ENCODE data around the gene SOX18.

The SOX18 gene

DNA sequence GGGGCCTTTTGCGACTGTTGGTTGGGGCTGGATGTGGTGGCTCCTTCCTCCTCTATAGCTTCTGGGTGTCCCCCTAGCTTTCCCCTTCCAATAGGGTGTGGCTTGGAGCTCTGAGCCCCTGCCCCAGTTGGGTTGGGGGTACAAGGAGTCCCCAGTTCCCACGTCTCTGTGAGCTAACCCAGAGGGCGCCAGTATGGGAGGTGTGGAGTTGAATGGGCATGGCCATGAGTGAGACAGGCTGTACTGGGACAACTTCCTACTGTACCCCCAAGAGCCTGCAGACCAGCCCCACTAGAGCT lies 12.3 kb downstream of the SOX18 start:
- no peak for DNase-seq

DNA sequence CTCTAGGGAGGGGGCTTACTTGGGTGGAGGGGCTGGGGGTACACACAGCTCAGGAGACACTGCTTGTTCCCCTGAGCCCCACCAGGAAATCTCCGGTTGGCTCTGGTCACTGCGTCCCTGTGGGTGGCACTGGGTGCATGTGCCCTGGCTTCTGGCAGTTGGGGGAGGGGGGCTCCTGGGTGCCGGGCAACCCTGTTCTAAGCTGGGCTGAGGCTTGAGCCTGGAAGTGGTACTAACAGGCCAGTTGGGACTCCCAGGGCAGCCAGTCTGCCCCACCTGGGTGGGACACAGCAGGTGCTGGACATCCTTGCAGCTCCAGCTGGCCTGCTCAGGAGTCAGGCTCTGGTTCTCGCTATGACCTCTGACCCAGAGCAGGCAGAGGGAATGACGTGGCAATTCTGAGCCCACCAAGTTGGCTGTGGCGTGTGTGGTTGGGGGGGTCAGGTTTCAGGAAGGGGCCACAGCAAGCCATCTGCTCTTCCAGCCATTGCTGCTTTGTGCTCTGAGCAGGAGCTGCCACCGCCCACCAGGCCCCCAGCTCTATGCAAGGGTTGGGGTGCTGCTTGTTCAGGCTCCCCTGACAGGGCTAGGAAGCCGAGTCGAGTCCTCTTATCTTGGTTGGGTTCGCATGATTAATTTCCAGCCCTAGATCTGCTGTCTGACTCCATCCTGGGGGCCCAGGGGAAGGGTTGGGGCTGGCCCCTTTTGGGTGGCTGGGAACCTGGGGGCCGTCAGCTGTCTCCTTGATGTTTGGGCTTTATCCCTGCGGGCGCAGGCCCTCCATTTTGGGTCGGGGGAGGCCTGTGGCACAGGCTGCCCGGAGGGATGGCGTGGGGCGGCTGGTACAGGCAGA lies 12.9 kb downstream of the SOX18 start:
- DNase-seq, result no peak

DNA sequence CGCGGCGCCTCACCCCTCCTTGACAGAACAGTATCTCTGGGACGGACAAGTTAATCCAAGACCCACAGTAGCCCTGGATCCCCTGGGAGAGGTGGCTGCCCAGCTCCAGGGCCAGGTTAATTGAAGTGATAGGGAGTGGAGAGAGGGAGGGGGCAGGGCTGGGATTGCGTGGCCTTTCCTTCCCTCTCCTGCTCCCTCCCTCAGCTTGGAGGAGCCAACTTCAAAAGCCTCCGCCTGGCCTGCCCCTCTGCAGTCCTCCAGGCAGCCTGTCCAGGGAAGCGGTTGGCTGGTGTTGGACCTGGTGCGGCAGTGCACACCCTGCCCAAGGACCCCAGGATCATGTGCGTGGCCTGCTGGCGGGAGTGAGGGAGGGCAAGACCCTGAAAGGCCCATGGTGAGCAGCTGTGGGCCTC lies 13.5 kb downstream of the SOX18 start, which contains the start of gene C20orf204:
TSS of gene C20orf204 (plus strand) at position 250 of the 413 bp plus-strand sequence. CDS start at position 392, 142 bp downstream.
- DNase-seq, result no peak

DNA sequence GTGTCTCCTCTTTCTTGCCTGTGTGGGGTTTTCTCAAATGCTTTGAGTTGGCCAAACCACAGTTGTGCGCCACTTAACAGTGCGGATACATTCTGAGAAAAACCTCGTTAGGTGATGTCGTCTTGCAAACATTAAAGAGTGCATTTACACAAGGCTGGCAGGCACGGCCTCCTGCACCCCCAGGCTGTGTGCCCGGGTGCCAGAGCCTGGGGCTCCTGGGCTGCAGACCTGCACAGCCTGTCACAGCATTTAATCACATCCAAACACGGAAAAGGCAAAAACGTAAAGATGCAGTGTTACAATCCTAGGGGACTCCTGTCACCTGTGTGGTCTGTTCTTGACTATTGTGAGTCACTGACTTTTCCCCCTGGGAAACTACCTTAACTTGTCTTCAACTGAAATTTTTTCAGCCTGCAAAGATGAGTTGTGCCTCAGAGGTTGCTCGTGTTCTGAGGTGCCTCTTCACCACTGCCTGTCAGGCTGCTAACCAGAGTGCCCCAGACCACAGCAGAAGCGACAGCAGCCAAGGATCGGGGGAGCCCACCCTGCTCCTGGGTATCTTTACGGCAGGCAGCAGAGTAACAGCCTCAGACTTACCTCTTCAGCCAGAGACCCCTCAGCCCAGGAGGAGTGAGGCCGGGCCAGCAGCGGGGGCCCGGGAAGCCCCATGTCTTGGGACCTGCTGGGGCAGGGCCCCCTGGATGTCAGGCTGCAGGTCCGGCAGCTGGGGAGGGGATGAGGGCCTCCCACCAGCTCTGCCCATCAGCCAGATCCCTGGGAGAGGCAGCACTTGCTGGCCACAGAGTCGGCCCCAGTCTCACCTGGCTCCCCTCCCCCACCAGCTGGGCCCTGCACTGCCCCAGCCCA lies 14.1 kb downstream of the SOX18 start:
- DNase-seq, result no peak

DNA sequence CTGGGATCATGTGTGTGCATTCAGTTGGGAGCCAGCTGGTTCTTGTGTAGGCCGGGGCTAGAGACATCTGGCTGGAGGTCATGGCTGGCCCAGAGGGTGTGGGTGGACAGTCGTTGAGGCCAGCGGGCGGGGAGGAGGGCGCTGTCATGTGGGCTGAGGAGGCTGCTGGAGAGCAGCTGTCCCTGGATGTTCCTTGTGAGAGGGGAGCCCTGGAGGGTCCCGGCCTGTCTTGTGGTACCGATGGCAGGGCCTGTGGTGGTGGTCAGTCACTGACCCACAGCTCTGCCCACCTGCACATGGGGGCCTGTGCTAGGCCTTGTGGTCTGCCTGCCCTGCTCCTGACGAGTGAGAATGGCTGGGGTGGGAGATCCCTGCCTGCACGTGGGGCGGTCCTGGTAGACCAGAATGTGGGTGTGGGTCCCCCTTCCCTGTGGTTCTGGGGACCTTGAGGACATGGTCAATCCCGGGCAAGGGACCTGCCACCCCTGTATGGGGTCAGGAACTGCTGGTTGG lies 15.4 kb downstream of the SOX18 start:
- DNase-seq, result no peak

DNA sequence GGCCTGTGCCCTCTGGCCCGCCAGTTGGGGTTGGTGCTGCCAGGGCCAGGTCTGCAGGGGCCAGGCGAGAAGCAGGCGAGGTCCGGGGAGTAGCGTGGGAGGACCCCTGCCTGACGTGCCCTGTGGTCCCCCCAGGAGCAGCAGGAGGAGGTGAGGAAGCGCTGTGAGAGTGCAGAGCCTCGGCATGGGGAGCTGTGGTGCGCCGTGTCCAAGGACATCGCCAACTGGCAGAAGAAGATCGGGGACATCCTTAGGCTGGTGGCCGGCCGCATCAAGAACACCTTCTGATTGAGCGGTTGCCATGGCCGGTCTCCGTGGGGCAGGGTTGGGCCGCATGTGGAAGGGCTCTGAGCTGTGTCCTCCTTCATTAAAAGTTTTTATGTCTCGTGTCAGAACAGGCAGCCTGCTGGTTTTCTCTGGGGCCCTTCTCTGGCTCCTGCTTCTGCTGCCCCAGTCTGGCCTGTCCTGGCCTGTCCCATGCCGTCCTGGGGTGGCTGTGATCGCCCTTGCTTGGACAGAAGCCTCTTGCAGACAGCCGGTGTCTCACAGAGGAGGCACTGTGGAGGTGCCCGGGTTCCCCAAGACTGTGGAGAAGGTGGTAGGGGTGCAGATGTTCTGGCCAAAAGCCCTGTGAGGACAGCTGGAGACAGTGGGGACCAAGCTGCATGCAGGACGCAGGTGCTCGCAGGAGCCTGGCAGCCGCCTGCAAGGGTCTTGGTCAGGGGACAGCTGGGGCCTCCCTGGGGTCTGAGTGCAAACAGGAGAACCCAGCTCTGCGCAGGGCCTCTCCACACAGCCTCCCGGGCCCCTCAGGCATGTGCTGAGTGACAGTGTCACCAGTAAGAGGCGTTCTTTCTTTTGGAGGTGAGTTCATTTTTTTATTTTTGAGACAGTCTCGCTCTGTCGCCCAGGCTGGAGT lies 16.5 kb downstream of the SOX18 start:
- no peak for DNase-seq

DNA sequence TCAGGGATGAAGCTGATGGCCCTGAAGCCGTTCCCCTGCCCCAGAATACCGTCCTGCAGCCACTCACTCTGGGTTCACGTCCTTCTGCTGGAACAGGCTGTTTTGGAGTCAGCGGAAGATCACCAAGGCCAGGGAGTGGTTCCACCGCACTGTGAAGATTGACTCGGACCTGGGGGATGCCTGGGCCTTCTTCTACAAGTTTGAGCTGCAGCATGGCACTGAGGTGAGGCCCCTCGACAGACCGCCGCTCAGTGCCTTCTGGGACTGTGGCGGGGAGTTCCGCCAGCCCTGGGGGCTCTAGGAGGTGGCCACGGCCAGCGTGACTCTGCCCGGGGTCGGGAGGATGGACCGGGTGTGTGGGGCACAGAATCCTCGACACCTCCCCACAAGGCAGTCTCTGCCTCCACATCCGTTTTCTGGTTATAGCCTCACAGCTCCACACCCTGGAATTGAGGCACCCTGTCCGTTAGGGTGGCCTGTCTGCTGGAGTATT lies 17.6 kb downstream of the SOX18 start:
- DNase-seq, result no peak

DNA sequence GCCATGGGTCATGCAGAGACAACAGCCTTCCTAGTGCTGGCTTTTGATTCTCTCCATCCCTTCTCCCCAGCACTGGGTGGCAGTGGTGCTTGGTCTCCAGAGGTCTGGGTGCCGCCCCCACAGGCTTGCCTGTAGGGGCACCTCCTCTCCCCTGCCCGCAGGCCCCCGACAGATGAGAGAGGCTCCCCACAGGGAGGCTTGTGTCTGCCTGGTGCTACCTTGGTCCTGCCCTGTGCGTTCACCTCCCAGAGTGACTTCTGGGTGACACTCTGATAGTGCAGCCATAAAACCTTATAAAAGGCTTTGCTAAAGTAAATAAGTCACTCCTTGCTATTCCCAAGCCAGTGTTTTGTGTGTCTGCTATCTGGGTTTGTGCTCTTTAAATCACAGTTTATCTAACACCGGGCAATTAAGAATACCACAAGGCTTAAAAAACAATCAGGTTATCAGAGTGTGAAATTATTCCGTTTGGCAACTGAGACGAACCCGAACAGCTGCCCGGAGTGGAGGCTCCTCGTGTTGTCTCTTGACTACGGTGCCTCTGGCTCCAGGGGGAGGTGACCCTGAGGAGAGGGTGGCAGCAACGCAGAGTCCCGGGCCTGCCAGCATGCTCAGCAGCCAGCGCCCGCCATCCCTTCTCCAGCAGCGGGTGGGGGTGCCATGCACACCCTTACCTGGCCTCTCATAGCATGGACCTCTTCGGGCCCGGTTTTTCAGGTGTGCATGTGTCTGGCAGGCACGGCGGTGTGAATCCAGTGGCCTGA lies 18.9 kb downstream of the SOX18 start:
- DNase-seq, result no peak

DNA sequence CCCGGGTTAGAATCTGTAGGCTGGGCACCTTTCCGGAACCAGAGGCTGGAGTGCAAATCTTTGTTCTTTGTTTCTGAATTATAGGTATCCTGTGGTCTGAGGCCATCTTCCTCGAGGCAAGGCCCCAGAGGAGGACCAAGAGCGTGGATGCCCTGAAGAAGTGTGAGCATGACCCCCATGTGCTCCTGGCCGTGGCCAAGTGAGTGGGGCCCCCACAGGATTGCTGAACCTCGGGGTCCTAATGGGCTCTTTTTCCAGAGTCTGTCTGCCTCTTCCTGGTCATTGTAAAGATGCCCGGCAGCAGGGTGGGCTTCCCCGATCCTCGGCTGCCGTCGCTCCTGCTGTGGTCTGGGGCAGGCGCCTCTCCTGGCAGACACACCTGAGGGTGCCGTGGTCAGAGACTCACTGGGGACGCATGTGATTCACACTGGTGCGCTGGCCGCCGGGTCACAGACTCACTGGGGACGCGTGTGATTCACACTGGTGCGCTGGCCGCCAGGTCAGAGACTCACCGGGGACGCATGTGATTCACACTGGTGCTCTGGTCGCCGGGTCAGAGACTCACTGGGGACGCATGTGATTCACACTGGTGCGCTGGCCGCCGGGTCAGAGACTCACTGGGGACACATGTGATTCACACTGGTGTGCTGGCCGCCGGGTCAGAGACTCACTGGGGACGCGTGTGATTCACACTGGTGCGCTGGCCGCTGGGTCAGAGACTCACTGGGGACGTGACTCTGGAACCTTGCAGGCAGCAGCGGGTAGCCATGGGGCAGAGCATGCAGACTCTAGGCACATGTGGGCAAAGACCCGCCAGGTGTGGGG lies 19.9 kb downstream of the SOX18 start:
- no peak for DNase-seq

DNA sequence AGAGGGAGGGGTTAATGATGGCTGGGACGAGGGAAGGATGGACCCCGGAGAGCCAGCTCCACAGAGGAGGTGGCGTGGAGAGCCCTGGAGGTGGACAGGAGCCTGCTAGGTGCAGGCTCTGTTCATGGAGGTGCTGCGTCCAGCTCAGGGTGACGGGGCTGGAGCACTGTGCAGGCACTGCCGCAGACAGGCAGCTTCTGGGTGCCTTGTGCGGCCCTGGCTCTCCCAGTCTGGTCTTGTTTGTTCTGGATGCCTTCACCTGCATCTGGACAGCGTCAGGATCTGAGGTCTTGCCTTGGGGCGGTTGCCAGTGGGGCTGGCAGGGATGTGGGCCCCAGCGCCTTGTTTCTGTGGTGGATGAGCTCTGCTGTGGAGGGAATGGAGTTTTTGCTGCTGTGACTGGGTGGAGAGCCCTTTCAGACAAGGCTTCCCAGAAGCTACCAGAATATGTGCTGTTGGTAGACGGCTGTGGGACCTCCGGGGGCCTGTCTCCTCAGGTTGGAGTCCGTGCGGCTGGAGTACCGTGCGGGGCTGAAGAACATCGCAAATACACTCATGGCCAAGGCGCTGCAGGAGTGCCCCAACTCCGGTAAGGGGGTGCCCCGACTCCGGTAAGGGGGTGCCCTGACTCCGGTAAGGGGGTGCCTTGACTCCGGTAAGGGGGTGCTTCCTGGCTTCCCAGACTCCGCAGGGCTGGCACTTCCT lies 21.3 kb downstream of the SOX18 start:
- no peak for DNase-seq

DNA sequence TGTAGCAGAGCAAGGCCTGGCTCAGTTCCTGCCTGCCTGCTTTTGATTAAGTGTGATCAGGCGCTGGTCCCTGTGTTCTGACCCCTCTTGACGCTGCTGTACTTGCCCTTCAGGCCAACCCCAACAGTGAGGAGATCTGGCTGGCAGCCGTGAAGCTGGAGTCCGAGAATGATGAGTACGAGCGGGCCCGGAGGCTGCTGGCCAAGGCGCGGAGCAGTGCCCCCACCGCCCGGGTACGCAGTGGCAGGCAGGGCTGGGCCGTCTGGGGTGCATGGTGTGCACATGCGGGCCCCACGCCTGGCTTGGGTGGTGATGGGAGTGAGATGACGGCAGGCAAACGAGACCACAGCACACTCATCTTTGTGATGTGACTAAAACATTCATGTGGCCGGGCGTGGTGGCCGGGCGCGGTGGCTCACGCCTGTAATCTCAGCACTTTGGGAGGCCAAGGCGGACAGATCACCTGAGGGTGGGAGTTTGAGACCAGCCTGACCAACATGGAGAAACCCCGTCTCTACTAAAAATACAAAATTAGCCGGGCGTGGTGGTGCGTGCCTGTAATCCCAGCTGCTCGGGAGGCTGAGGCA lies 23.5 kb downstream of the SOX18 start:
- no peak for DNase-seq

DNA sequence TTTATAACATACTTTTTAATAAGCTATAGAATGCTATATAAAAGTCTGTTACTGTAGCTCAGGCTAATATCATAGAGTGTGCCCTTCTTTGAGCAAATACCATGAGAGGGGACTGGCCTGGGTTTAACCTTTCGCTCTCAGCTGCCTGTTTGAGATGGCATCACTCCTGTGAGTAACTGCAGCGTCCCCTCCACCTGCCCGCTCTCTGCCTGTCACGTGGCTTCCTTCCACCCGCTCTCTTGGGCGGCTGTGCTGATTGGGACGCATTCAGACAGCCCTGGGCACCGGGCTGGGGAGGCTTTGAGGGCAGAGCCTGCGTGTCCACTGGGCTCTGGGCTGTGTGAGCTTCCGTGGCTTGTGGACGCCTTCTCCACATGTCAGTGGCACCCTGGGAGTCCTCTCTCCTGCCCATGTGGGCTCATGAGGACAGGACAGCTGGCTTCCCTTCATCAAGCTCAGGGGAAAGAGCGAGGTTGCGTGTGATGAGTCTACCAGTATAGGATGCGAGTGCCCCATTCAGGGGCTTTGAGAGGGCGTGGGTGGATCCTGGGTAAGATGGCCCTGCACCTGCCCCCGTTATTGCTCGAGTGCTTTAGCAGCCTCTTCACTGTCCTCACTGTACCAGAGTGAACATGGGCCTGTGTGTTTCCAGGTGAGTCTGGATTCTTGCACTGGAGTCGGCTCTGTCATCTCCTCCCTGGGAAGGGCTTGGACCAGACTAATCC lies 24.2 kb downstream of the SOX18 start:
- no peak for DNase-seq

DNA sequence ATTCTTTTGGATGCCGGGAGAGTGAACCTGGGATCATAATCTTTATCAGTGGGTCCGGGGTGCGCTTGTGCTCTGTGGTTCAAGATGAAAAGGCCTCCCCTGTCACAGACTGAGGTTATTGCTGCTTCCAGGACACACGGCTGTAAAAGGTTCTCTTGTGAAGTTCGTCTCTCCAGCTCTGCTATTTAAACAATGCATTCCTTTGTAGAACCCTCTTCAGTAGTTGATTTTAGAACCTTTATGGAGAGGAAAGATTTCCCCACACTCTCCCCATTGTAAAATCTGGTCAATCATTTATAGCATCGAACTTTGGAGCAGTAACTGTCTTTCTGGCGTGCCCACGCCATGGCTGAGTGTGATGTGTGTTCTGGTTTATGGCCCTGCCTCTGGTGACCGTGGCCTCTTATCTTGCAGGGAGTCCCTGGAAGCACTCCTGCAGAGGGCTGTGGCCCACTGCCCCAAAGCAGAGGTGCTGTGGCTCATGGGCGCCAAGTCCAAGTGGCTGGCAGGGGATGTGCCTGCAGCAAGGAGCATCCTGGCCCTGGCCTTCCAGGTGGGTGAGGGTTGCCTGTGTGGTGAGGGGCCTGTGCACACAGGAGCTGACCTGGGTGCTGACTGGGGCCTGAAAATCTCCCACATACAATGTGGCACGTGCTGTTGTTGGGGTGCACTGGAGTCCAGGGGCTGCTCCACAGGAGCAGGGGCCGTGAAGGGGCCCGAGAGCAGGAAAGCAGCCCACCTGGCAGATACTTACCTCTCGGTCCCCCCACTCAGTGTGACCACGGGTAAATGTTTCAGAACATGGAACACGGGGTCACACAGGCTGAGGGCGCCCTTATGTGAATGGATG lies 25.1 kb downstream of the SOX18 start:
- DNase-seq, result no peak

DNA sequence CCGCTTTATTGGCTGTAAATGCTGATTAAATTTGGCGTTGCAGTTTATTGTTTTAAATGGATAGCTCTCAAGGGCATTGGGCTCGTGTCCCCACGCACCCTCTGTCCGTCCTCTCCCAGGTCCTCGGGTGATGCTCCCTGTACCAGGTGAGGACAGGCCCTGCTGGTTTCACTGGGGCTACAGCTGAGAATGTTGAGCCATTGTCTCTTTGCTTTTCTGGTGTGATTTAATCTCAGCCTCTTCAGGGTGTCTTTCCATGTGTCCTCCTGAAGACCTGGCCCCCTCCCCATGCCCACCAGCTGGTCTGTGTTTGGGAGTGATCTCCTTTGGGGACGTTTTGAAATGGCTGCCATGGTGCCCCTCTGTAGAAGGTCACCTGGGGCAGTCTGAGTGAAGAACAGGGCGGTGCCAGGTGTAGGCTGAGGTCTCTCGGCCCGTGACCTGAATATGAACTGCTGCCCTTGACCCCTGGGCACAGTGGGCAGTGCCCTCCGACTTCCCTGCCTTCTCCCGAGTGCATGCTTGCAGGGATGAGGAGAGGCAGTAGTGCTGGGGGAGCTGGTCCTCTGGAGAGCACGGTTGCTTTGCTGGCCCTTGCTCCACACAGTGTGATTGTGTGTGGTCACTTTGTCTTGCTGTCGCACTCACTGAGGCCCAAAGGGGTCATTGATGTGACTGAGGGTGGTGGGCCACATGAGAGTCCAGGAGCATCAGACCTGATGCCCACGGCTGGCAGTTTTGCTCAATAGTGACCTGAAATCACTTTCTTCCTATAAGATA lies 25.9 kb downstream of the SOX18 start:
- no peak for DNase-seq

DNA sequence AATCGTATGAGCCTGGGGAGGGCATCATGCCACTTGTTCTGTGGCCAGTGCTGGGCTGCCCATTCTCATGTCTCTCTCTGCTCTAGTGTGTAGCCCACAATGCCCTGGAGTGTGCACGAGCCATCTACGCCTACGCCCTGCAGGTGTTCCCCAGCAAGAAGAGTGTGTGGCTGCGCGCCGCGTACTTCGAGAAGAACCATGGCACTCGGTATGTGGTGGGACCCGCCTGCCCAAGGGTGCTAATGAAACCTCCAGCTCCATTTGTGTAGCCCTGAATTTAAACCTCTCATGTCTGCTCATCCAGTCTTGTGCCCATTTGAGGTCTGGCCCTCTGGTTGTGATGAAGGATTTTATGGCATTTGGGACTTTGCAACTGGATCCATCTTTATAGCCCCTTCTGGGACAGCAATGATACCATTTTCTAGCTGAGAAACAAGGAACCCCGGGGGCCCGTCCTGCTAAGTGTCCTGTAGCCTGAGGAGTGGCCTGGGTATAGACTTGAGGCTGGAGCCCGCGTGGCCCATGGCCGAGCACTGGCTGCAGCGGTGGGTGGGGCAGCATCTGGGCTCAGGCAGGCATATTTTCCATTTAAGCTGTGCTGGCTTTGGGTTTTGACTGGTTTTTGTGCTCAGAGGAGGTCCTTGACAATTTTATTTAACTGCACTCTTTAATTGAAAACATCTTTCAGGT lies 26.6 kb downstream of the SOX18 start:
- no peak for DNase-seq

DNA sequence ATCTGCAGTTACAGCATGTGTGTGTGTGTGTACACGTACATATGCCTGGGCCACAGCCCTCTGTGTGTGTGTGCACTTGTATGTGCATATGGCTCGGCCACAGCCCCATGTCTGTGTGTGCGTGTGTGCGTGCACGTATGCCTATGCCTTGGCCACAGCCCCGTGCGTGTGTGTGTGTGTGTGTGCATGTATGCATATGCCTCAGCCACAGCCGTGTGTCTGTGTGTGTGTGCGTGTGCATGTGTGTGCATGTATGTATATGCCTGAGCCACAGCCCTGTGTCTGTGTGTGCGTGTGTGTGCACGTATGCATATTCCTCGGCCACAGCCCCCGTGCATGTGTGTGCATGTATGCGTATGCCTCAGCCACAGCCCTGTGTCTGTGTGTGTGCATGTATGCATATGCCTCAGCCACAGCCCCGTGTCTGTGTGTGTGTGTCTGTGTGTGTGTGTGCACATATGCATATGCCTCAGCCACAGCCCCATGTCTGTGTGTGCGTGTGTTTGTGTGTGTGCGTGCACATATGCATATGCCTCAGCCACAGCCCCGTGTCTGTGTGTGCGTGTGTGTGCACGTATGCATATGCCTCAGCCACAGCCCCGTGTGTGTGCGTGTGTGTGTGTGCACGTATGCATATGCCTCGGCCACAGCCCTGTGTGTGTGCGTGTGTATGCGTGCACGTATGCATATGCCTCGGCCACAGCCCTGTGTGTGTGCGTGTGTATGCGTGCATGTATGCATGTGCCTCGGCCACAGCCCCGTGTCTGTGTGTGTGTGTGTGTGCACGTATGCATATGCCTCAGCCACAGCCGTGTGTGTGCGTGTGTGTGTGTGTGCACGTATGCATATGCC lies 28.1 kb downstream of the SOX18 start:
- no peak for DNase-seq
